NCI-H2171 (cell line): Measurements from ENCODE around the gene IL32.
"Not testable (repeated sequence)": the region's sequence is repeated elsewhere in the genome, so short reads cannot be mapped to it uniquely, and the experiment has no call there.

Experiments used
- DNase-seq: peaks from one replicate; lab custom pipeline; 2025; lab: John Stamatoyannopoulos, UW

The IL32 gene

DNA sequence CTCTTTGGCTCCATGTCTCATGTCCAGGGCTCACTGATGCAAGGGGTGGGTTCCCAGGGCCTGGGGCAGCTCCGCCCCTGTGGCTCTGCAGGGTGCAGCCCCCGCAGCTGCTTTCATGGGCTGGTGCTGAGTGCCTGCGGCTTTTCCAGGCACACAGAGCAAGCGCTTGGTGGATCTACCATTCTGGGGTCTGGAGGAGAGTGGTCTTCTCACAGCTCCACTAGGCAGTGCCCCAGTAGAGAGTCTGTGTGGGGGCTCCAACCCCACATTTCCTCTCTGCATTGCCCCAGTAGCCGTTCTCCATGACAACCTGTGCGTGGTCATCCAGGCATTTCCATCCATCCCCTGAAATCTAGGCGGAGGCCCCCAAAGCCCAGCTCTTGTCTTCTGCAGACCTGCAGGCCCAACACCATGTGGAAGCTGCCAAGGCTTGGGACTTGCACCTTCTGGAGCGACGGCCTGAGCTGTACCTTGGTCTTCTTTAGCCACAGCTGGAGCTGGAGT is 5.2 kb downstream of the IL32 start:
- no peak for DNase-seq

DNA sequence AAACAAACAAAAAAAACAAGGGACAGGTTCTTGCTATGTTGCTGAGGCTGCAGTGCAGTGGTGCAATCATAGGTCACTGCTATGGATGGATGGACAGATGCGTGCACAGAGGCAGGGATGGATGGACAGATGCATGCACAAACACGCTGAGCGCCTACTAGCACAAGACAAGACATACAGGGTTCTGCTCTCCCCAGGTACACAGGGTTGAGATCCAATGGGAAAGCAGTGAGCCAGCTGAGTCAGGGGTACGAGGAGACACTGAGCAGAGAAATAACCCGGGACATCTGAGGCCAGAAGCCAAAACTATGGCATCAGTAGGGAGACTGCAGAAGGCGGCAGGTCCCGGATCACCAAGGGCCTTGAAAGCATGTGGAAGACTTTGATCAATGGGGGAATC is 6.2 kb downstream of the IL32 start:
- DNase-seq: no peak

DNA sequence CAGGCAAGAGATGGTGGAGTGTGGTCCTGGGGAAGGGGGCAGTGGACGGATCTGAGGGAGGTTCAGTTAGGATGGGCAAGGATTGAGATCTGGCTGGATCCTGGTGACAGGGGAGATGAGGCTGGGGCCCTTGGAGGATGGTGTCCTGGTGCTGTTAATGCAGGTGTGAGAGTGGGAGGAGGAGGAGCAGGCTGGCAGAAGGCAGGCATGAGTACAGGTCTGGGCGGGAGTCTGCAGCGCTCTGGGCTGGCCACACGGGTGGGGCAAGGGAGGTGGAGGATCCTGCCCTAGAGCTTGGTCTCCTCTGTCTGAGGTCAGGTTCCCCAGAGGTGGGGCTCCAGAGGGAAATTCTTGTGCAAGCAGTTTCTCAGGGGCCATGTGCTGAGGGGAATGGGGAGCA is 6.7 kb downstream of the IL32 start:
- not testable (repeated sequence) for DNase-seq

DNA sequence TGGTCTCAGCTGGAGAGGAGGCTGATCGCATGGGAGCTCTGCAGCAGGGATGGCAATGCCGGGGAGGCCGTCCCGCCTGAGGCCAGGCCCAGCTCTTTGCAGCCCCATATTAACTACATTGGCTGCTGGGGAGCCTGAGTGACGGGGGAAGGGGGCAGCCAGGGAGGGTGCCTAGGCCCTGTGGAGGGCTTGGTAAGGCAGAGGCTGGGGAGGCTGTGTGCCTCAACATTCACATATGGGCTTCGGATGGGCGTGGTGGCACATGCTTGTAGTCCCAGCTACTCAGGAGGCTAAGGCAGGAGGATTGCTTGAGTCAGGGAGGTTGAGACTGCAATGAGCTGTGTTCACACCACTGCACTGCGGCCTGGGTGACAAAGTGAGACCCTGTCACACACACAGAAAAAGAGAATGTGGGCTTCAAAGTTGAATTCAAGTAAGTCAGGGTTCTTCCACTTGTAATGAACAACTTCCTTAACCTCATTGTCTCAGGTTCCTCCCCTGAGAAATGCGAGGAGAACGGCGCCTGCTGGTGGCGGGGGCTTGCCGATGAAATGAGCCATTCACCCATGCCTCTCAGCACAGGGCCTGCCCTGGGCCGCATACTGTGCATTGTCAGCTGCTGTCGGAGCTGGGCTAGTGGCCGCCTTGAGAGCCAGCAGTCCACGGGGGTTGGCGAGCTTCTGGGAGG is 7.3 kb downstream of the IL32 start:
- DNase-seq: not testable (repeated sequence)

DNA sequence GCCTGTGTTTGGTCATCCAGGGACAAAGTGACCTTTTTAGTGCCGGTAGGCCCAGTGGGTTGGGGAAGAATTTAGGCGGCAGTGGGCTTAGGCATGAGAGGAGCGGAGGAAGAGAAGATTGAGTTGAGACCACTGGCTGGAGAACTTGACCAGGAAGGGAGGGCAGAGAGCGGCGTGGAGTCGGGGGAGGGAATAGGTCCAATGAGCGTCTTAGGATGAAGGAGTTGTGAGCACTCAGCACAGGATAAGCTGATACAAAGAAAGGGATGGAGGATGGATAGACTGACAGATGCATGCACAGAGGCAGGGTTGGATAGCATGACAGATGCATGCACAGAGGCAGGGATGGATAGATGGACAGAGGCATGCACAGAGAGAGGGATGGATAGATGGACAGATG is 8.0 kb downstream of the IL32 start:
- DNase-seq: no peak

DNA sequence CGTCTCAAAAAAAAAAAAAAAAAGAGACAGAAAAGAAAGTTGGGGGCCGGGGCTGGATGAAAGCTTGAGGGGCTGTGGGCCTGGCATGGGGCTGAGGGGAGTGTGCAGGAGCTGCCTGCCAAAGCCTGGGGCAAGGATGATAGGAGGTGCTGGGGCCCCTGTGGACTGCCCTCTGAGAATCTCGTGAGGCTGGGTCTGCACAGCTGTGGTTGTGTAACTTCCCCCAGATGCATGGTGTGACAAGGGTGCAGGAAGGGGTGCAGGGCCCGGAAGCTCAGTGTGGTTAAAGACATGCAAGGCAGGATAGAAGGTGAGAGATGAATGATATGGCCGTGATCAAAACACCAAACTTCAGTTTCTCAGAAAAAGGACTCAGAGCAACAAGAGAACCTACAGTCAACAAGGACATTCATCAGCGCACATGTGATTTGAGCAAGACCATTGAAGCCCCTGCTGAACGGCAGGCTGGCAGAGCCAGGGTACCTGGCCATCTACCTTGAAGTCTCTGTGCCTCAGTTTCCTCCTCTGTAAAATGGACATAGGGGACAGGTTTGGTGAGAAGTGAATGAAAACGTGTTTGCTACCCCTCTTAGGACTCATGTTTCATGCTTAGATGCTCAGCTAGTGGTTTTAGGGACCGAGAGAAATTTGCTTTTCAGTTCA is 9.6 kb downstream of the IL32 start:
- no peak for DNase-seq

DNA sequence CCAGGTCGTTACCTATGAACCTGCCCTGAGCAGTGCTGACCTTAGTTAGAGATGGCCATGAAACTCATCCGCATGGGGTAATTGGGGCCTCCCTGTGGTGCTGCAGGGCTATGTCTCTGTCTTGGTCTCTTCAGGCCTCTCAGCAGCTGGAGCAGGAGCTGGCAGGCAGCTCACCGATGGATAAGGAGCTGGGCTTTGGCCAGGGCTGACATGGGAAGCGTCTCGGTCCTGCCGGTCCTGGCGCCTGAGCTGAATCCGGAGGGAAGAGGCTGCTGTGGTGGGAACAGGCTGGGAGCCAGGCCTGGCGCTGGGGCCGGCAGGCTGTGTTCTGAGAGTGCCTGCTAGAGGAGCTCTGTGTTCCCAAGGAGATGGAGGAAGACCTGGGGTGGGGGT is 10.1 kb downstream of the IL32 start:
- DNase-seq: no peak

DNA sequence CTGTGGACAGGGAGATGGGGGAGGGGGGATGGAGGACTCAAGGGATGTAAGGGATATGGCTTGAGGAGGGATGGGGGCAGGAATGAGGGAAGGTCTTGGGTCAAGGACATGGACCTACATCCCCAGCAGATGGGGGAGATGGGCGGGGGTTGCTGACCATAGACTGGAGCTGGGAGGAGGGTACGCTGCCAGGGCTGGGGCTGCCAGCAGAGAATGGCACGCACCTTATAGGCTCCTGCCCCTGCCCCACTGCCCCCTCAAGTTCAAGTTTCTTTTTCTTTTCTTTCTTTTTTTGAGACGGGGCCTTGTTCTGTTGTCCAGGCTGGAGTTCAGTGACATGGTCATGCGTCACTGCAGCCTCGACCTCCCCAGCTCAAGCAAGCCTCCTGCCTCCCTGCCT is 10.5 kb downstream of the IL32 start:
- DNase-seq: not testable (repeated sequence)

DNA sequence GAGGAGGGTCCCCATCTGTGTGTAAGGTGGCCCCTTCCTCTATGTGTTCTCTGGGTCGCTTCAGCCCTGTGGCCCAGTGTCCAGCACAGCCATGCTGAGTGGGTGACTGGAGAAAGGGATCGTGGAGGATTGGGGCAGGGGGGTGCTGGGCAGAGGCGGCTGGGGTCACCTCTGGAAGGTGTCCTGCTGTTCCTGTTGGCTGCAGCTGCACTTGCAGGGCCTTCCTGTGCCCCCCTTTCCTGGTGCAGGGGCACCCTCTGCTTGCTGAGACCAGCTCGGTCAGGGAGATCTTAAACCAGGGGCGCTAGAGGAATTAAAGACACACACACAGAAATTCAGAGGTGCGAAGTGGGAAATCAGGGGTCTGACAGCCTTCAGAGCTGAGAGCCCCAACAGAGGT is 11.1 kb downstream of the IL32 start:
- no peak for DNase-seq

DNA sequence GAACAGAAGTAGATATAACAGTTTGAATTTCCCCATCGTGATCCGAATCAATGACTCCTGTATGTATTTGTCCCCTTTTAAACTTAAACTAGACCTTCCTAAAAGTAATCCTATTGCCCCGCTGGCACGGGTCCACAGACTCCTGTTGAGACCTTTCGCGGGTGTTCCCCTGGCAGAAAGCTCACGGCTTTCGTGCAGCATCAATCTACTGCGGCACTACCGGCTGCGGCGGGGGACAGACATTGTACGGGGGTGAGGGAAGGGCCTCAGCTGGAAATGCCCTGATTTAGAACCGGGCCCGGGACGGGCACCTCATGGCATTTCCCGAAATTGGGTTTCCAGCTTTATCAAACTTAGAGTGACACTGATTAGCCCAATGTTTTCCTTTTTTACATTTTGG is 14.6 kb downstream of the IL32 start:
- DNase-seq: no peak

DNA sequence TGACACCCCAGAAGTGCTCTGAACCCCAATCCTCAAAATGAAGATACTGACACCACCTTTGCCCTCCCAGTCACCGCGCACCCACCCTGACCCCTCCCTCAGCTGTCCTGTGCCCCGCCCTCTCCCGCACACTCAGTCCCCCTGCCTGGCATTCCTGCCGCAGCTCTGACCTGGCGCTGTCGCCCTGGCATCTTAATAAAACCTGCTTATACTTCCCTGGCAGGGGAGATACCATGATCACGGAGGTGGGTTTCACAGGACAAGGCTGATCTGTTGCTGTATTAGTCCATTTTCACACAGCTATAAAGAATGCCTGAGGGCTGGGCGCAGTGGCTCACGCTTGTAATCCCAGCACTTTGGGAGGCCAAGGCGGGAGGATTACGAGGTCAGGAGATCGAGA is 16.5 kb downstream of the IL32 start:
- not testable (repeated sequence) for DNase-seq

DNA sequence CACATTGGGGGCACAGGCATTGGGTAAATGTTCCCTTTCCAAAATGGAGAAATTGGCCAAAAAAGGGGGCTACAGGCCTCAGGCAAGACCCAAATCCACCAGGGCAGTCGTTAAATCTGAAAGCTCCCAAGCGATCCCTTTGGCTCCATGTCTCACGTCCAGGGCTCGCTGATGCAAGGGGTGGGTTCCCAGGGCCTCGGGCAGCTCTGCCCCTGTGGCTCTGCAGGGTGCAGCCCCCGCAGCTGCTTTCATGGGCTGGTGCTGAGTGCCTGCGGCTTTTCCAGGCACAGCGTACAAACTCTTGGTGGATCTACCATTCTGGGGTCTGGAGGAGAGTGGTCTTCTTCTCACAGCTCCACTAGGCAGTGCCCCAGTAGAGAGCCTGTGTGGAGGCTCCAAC is 18.0 kb downstream of the IL32 start:
- DNase-seq: not testable (repeated sequence)

DNA sequence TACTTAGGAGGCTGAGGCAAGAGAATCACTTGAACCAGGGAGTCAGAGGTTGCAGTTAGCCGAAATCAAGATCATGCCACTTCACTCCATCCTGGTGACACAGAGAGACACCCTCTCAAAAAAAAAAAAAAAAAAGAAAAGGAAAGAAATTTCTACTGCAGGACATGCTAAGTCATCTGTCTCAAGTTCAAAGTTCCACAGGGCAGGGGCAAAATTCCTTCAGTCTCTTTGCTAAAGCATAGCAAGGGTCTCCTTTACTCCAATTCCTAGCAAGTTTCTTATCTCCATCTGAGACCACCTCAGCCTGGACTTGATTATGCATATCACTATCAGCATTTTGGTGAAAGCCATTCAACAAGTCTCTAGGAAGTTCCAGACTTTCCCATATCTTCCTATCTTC is 19.1 kb downstream of the IL32 start:
- DNase-seq: no peak

DNA sequence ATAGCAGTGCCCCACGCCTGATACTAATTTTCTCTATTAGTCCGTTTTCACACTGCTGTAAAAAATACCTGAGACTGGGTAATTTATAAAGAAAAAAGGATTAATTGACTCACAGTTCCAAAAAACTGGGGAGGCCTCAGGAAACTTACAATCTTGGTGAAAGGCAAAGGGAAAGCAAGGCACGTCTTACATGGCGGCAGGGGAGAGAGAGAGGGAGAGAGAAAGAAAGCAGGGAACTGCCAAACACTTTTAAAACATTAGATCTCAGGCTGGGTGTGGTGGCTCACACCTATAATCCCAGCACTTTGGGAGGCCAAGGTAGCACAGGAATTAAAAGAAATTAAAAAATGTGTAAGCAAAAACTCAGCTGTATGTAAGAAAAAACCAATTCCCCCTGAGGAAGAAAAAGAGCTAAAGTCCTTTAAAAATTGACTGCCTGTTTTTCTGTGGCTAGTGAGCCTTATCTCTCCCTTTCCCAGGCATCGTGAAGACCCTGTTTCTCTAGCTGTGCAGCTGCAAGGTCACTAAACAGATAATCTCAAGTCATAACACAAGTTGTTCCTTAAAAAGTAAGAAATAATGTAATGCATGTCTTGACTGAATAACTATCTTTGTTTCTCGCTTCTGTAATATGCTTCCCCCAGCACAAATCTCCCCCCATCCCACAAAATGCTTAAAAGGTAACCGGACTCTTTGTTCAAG is 19.7 kb downstream of the IL32 start:
- DNase-seq: no peak

DNA sequence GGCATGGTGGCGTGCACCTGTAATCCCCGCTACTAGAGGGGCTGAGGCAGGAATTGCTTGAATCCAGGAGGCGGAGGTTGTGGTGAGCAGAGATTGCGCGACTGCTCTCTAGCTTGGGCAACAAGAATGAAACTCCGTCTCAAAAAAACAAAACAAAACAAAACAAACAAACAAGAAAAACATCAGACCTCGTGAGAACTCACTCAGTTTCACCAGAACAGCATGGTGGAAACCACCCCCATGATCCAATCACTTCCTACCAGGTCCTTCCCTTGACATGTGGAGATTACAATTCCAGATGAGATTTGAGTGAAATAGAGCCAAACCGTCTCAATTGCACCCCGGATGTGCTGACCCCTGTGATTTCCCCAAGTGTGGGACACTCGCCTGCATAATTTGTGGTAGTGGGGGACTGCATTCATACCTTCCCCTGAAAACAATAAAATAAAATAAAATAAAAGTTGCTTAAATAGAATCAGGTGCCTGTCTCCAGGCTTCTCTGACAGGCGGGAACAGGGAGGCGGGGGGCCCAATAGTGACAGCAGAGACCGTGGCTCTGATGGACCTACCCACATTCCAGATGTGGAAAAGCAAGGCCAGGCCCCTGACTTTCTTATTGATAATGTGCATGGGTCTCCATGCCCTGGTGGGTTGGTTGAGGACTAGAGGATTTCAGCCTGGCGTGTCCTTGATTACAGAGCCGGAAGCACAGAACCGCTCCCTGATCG is 20.6 kb downstream of the IL32 start:
- DNase-seq: no peak

DNA sequence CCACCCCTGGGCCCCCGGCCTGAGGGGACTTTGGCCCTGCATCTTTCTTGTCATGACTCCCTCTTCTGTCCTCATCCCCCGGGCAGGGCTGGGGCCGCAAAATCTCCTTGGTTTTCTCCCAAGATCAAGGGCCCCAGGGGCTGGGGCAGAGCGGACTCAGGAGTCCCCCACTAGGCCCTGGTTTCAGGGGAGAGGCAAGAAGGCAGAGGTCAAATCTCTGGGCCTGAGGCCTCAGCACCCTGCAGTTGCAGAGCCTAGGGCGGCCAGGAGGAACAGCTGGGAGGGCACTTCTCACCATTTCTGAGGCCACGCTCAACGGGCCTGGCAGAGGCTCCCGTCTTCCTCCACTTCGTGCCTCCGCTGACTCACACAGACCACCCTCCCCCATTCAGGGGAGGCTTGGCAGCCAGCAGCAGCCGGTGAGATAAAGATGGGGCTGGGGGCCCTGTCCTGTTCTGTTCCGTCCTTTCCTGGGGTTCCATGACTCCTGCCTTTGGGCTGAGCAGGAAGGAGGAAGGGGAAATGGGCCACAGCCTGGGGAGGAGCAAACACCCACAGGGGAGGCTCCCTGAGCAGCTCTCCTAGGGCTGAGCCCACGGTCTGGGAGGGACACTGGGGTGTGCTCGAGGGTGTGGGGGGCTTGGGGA is 21.3 kb downstream of the IL32 start:
- DNase-seq: no peak

DNA sequence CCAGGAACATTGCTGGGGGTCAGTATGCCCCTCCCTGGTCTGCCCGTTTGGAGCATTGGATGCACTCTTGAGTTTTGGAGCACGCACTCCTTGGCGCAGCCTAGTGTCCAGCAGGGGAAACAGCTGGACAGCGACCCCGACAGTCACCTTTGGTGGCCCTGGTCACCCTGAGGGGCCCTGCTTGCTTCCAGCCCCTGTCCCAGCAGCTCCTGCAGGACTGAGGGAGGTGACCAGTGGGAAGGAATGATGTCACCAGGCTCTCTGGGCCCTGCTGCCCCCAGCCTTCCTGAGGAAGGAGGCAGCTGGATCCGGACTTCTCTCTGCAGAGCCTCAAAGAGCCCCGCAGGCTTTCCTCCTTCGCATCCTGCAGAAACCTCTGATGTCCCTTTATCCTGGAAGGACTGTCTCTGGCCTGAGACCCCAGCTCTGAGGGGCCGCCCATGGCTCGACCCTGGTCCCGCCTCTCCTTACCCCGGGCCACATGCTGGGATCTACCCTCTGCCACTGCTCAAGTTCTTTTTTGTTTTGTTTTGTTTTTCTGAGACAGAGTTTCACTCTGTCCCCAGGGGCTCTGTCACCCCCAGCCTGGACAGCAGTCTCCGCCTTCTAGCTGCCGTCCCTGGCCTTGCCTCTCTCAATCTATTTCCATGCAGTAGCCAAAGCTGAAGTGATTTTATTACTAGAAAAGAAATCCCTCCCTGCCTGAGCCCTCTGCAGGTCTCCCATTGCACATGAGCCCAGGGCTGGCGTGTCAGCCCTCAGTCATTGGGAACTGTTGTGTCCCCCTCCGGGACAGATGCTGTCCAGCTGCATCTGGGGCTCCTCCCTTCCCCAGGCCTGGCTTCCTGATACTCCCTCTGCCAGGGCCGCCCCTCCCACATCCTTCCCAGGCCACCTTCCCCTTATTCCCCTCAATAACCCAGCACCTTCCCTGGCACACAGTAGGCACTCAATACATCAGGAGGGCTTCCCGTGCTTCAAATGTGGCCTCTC is 22.1 kb downstream of the IL32 start:
- no peak for DNase-seq

DNA sequence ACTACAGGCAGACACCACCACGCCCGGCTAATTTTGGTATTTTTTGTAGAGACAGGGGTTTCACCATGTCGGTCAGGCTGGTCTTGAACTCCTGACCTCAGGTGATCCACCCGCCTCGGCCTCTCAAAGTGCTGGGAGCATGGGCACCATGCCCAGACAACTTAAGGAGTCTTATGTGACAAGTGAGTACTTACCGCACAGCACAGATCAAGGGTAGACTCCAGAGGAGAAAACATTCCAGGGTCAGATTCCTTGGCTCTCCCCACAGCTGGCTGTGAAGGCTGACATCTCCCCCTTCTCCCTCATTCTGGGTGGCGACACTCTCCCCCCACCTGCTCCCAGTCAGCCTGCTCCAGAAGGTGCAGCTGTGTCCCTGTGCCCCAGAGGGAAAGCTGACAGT is 23.0 kb downstream of the IL32 start:
- no peak for DNase-seq

DNA sequence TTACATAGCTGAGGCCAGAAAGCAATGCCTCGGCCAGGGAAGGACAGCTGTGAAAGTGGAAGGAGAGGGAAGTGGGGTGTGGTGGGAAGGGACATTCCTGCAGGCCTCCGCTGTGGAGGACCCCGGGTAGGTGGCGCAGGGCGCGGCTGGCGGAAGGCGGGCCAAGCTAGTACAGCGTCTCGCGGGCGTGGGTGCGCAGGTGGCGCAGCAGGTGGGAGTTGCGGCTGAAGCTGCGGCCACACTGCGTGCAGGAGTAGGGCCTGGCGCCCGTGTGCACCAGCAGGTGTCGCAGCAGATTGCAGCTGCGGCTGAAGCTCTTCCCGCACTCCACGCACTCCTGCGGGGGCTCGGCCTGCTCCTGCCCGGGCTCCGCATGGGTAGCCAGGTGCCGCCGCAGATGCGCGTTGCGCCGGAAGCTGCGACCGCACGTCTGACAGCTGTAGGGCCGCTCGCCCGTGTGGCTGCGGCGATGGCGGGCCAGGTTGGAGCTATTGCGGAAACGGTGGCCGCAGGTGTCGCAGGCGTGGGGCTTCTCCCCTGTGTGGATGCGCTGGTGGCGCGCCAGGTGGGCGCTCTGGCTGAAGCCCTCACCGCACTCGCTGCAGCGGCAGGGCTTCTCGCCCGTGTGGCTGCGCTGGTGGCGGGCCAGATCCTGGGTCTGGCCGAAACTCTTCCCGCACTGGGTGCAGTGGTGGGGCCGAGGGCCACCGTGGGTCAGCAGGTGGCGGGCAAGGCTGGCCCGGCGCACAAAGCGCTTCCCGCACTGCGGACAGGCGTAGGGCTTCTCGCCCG is 23.7 kb downstream of the IL32 start:
- DNase-seq: no peak
